Measurements from ENCODE around the gene IL32. TPM values are rescaled to one million over a fixed set of nuclear protein-coding genes. Genes with fewer than 3 reads are reported as not detected.

IL32 gene
- polyA plus RNA-seq, 1 experiment = 30.3 TPM

DNA sequence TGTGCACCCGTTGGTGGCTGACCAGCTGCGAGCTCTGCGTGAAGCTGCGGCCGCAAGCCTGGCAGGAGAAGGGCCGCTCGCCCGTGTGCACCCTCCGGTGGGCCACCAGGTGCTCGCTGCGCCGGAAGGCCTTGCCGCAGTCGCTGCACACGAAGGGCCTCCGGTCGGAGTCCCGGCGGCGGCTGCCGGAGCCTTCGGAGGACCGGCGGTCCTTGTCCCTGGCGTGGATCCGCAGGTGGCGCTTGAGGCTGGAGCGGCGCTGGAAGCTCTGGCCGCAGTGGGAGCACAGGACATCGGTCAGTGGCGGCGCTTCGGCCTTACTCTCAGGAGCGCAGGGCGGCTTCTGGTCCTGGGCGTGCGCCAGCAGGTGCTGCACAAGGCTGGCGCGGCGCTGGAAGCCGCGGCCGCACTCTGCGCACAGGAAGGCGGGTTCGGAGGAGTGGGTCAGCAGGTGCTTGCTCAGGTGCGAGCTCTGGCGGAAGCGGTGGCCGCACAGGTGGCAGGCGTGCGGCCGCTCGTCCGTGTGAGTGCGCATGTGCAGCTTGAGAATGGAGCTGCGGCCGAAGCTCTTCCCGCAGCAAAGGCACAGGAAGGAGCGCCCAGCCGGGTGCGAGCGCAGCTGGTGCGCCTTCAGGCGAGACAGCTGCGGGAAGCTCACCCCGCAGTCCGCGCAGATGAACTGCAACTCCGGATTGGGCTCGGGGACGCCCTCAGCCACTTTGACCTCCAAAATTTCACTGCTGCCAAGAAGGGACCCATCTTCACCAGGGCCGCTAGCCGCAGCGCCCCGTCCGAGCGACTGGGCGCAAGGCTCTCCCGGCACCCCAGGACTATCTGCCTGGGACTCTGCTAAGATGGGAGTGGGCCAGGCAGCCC, 24.5 kb downstream of the IL32 start:
- POLR2A ChIA-PET = no interaction called here
- TF ChIP-seq, protein P1, sequence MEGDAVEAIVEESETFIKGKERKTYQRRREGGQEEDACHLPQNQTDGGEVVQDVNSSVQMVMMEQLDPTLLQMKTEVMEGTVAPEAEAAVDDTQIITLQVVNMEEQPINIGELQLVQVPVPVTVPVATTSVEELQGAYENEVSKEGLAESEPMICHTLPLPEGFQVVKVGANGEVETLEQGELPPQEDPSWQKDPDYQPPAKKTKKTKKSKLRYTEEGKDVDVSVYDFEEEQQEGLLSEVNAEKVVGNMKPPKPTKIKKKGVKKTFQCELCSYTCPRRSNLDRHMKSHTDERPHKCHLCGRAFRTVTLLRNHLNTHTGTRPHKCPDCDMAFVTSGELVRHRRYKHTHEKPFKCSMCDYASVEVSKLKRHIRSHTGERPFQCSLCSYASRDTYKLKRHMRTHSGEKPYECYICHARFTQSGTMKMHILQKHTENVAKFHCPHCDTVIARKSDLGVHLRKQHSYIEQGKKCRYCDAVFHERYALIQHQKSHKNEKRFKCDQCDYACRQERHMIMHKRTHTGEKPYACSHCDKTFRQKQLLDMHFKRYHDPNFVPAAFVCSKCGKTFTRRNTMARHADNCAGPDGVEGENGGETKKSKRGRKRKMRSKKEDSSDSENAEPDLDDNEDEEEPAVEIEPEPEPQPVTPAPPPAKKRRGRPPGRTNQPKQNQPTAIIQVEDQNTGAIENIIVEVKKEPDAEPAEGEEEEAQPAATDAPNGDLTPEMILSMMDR (IDR thresholded peaks at IDR 0.05; ENCODE audit: low read depth, low read length) = no peak
- Histone ChIP-seq H3K27me3 (ENCODE audit: control insufficient read depth, insufficient read depth, low read length) (peaks cover 31% of the 10 kb centered on the region), H3K9me3 (ENCODE audit: control insufficient read depth, insufficient read depth, low read length) (no peaks in the 10 kb centered on the region; the same call in 1 of the 2 replicates), H3K4me3 (ENCODE audit: low read depth, low read length) (no peak overlapping the region), H3K27ac (ENCODE audit: low read depth, low read length) (no peak overlapping the region)
- CTCF ChIA-PET = no interaction called here
- DNase-seq (ENCODE audit: low read depth, low spot score) = no peak

DNA sequence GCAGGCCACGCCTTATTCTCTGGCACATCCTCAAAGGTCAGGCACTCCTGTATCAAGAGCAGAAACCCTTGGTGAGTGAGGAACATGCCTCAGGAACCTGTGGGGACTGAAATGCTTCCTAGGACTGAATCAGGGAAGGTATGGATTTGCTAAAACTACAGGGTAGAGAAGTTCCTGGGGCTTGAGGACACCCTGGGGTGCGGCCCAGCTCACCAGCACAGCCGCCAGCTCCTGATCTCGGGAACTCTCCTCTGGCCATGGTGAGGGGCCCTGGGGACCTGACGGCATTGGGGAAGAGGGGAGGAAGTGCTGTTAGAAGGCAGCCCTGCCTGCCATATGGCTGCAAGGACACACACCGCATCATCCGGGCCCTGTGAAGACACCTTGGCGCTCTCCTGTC, 26.1 kb downstream of the IL32 start:
- POLR2A ChIA-PET = no interaction called here
- TF ChIP-seq, protein P1 (IDR thresholded peaks at IDR 0.05; ENCODE audit: low read depth, low read length) = no peak
- H3K9me3 ChIP-seq (ENCODE audit: control insufficient read depth, insufficient read depth, low read length) = no peaks in the 10 kb centered on the region; the same call in 1 of the 2 replicates
- no peak overlapping the region for H3K4me3 ChIP-seq (ENCODE audit: low read depth, low read length)
- no peak overlapping the region for H3K27ac ChIP-seq (ENCODE audit: low read depth, low read length)
- H3K27me3 ChIP-seq (ENCODE audit: control insufficient read depth, insufficient read depth, low read length) = peaks cover 33% of the 10 kb centered on the region
- CTCF ChIA-PET = no interaction called here
- no peak for DNase-seq (ENCODE audit: low read depth, low spot score)

DNA sequence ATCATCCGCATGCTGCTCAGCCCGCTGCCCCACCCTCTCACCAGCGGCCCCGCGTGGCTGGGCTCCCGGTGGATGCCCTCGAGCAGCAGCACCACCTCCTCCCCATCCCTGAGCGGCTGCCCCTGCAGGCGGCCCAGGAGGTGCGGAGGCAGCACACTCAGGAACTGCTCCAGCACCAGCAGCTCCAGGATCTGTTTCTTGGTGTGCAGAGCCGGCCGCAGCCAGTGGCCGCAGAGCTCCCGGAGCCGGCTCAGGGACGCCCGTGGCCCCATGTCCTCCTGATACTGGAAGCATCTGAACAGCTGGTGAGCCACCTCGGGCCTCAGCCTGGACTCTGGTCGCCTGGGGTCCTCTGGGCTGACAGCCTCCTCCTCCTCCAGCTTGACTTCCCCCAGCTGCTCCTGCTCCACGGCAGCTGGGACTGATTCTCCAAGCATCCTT, 27.1 kb downstream of the IL32 start:
- TF ChIP-seq, protein P1 (IDR thresholded peaks at IDR 0.05; ENCODE audit: low read depth, low read length) = no peak
- H3K4me3 ChIP-seq (ENCODE audit: low read depth, low read length) = no peak overlapping the region
- H3K9me3 ChIP-seq (ENCODE audit: control insufficient read depth, insufficient read depth, low read length) = no peaks in the 10 kb centered on the region; the same call in 1 of the 2 replicates
- POLR2A ChIA-PET = no interaction called here
- no peak for DNase-seq (ENCODE audit: low read depth, low spot score)
- no peak overlapping the region for H3K27ac ChIP-seq (ENCODE audit: low read depth, low read length)
- peaks cover 31% of the 10 kb centered on the region for H3K27me3 ChIP-seq (ENCODE audit: control insufficient read depth, insufficient read depth, low read length)
- CTCF ChIA-PET = interaction anchor here (0.6 kb wide), 1 partner anchor 9 kb away, joined by 5 read pairs; no protein-coding TSS in a partner anchor

DNA sequence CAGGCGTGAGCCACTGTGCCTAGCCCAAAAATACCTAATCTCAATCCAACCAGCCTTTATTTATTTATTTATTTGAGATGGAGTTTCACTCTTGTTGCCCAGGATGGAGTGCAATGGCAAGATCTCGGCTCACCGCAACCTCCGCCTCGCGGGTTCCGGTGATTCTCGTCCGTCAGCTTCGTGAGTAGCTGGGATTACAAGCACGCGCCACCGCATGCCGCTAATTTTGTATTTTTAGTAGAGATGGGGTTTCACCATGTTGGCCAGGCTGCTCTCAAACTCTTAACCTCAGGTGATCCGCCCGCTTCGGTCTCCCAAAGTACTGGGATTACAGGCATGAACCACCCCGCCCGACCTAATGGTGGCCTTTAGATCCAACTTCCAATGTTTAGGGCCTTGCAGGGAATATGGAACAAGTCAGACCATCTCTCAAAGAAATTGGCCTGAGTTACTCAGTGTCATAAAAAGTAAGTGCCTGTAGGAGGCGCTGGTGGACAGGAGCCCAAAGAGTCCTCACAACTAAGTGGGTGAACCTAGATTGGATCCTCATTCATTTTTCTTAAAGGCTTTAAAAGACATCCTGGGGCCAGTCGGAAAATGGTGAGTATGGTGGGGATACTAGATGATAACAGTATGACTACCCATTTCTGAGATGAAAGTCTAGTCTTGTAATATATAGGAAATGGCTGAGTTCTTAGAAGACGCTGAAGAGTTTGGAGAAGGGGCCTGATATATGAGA, 29.0 kb downstream of the IL32 start:
- DNase-seq (ENCODE audit: low read depth, low spot score) = no peak
- peaks cover 44% of the 10 kb centered on the region for H3K27me3 ChIP-seq (ENCODE audit: control insufficient read depth, insufficient read depth, low read length)
- TF ChIP-seq, protein P1 (IDR thresholded peaks at IDR 0.05; ENCODE audit: low read depth, low read length) = peak; percentile 50
- POLR2A ChIA-PET = interaction anchor here (0.7 kb wide), 1 partner anchor 1630 kb away, joined by 3 read pairs; no protein-coding TSS in a partner anchor
- CTCF ChIA-PET = no interaction called here
- H3K27ac ChIP-seq (ENCODE audit: low read depth, low read length) = no peak overlapping the region
- H3K4me3 ChIP-seq (ENCODE audit: low read depth, low read length) = no peak overlapping the region
- H3K9me3 ChIP-seq (ENCODE audit: control insufficient read depth, insufficient read depth, low read length) = no peaks in the 10 kb centered on the region; the same call in 1 of the 2 replicates
